ENCODE data around the gene MSX2.

MSX2 gene

DNA sequence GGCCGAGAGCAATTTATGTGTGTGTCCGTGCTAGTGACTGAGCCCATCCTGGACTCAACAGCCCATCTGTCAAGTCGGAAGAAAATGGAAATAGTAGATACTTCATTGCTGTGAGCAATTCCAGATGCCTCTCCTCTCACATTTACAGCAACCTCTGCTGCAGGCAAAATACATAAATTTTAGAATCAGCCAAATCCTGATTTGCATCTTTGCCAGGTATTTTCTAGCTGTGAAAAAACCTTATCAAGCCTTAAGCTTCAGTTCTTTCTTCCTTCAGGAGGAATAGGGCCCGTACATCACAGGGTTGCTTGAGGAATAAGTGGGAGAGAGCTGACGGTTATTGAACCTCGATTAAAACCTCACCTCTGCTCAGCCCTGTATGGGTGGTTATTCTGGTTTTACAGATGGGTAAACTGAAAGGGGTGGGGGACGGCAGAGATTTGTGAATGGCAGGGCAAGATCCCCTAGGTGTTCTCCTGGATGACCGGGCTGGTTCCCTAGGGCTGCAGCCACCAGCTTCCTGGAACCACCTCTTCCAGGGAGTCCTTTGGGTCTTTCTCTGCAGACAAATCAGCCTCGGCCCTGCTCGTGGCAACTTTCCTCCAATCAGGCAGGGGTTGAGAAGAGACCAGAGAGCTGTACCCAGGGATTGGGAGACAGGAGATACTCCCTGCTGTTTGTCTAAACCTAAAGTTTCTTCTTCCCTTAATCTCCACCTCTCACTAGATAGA, 5.3 kb upstream of the MSX2 start:
- no peak for DNase-seq (ENCODE audit: low read depth)

DNA sequence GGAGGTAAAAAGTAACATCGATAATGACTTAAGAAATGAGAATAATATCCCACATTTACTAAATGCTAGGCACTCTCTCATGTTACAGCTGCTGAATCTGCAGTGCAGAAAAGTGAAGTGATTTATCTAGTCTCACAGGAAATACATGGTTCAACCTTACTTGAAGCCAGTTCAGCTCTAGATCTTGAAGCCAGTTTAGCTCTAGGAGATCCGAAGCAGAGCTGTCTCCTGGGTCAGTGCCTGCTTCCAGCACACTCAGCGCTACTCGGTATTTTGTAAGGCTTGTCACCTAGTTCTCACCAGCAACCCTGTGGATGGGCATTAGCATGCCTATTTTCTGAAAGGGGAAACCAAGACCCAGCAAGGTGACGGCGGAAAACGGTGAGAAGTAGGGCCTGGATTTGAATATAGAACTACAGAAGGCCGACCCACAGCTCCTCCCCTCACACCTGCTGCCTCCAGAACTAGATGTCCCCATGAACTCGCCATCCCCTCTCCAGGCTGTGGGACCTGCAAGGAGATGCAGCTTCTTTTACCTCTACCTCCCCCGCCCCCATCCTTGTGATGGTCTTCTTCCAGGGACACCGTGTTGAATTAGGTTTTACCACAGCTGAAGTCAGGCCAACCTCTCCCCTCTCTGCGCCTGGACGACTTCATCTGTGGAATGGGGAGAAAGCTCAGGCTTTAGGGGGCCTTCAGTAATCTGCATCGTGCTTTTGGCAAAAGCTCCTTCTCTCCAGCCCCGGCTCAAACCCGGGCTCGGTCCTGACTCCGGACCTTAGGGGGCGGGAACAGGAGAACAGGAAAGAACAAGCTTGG, 4.4 kb upstream of the MSX2 start:
- DNase-seq (ENCODE audit: low read depth) = no peak

DNA sequence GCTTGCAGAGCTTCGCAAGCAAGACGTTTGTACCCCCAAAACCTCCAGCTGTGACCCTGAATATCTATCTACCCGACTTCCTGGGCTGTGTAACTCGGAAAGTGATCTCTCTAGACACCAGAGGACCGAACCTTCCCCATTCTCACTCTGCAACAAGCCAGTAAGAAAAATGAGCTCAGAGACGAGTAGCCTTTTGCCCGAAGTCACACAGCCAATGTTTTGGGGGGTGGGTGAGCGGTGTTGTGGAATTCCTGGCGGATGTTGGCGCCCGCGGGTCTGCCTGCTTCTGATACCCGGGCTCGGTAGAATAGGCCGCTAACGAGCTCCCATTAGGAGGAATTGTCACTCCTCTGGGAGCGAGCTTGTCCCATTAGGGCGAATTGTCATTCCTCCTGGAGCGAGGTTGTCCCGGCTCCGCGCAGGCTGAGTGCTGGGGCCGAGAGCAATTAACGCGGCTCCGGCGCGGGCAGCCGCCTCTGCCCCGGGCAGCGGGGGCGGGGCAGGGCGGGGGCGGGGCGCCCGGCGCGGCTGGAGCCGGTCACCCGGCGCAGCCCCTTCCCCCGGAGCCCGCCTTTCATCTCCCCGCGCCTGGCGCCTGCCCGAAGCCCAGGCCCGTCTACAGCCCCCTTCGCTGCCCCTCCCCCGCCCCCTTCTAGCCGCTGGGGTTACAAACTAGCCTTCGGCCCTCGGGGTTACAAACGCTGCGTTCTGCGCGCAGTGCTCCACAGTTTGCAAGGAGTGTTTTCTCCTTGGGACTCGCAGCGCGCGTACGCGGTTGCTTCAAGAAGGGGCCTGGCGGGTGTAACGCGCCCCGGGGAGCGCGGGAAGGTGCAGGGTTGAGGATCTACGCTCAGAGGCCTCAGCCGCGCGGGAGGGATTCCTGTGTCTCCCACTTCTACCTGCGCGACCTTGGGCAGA, 3.5 kb upstream of the MSX2 start:
- no peak for DNase-seq (ENCODE audit: low read depth)

DNA sequence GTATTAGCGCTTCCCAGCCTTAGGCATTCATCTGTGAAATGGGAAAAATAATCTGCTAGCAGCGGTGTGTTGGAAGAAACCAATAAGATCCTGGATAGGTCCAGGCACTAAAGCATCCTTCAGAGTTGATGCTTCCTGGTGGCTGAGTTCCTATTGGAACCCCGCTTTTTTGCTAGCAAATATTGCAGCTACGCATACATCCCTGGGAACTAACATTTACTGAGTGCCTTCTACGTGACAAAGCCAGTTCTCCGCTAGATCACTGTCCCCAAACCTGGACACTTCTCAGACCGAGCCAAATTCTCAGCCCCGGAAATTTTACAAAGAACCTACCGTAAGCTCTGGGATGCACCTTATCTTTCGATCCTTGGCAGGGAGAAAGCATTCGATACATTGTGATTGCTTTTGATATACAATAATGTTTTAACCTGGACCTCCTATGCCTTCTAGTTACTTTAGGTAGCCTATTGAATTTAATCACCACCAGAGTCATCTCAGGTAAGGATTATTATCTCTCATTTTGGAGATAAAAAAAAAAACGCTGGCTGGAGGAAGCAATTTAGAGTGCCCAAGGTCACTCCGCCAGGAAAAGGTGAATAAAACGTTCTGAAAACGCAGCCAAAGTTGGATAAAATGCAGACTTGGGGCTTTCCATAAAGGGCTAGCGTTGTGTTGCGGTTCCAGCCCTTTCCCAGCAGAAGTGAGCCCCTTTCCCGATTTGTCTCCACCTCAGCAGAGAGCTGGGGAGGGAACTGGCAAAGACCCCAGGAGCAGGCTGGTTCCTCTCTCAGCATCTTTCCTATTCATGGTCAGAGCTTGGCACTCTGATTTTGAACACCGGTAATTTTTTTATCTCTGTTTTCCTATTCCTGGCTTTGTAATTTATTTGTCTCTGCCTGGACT, 2.6 kb upstream of the MSX2 start:
- DNase-seq (ENCODE audit: low read depth) = no peak

DNA sequence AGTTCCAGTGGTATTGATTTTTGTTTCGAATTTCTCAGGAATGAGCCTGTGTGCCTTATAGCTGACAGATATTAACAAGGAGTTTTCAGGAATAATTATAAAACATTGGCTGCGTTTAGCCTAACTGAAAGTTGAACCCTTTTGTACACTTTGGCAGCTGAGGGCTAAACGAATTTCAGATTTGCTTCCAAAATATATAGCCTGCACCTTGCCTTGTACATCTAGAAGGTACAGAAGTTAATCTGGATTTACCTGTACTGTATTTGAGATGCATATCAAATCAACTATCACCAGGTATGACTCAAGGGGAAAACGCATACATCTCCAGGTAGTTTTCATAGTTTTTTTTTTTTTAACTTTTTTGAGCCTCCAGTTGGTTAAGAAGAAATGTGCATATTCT, 1.9 kb upstream of the MSX2 start:
- no peak for DNase-seq (ENCODE audit: low read depth)

DNA sequence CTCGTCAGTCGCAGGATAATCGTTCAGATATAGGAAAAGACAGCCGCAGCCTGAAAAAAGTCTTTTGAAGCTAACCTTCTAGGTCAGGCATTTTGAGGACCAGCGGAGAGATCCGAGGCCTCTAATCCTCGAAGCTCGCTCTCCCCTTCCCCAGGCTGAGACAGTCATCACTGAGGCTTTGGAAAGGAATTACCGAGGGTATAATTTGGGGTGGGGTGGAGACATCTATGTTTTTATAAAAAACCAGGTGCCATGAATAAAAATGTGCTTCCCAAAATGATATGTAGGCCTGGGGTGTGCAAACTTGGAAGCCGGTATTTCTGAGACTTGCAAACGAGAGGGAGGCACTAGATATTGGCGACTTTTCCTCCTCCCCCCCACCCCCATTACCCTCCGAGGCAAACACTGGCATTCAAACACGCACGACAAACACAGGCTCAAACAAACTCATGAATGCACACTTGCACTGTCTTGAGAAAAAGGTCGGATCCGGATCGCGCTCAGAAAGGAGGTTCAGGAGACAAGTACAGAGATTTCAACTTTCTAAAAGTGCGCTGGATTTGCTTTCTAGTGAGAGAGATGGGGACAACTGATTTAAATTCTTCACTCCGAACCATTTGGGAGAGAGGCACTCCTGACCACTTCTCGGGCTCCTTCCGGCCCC, 935 bp upstream of the MSX2 start:
- no peak for DNase-seq (ENCODE audit: low read depth)

DNA sequence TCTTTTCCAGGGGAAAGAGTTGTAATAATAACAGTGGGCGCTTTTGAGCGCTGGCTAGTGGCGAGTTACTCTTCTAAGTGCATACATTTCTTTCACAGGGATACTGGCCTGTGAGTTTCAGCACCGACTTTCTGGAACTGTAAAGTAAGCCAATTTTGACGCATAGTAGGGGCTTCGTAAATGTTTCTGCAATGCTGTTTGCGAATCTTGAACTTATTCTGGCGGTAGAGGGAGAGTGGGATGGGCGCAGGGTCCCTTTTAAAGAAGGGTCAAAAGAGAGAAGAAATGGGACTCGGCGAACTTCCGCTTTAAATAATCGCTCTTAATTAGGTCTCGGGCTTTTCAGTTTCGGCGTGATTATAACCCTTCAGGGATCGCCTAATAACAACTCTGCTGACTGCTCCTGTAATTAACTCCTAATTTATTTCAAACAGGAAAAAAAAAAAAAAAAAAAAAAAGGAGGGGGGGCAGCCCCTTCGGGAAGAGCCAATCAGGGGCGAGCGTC, 351 bp upstream of the MSX2 start:
- DNase-seq (ENCODE audit: low read depth) = no peak

DNA sequence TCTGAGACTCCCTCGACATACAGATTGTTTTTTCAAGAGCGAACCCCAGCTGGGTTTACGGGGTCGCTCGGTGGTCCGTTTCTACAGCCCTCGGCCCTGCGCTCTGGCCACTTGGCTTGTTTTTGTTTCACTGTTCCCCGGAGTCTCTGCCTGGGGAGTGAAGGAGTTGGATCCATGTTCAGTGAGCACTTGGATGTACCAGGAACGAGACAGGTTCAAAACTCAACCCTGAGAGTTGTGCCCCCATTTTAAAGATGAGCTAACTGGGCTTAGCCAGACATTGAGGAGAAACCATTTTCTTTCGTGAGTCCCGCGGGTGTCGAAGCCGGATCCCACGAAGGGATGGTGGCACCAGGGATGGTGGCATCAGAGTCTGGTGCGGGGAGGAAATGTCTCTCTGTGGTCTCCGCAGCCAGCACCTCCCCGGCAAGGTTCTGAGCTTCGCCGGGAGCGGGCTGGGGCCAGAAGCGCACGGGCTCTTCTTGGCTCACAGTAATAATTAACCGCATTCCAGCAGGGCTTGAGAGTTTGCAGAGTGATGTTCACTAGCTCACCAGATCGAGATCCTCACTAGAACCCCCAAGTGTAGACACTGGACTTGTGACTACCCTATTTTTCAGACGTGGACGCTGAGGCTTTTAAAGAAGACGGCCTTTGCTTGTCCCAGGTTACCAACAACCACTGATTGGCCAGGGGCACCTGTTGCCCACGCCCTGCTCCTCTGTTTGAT, 1.0 kb downstream of the MSX2 start:
- DNase-seq (ENCODE audit: low read depth) = no peak

DNA sequence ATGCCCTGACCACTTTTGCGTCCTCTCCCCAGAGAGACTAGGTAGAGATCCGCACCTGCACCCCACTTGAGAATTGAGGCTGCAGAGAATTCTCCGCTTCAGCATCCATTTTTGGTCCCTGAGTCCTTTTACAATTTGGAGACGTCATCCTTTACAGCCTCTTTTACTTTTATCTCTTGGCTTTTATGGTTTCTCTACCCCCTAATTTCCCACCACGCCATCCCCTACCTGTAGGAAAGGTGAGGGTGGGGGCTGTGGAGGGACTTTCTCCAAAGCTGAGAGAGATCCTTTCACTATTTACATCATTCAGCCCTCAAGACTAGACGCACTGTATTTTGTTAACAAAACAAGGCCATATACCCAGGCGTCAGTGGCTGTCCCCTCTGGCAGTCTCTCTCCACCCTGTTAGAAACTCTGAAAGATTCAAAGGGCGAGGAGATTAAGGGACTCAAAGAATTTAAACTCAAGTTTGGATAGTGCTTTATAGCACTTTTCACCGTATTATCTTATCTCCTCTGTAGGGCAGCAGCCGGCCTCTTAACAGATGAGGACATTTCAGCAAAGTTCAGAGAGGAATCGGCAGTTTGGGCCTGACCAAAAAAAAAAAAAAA, 1.7 kb downstream of the MSX2 start:
- DNase-seq (ENCODE audit: low read depth) = no peak

DNA sequence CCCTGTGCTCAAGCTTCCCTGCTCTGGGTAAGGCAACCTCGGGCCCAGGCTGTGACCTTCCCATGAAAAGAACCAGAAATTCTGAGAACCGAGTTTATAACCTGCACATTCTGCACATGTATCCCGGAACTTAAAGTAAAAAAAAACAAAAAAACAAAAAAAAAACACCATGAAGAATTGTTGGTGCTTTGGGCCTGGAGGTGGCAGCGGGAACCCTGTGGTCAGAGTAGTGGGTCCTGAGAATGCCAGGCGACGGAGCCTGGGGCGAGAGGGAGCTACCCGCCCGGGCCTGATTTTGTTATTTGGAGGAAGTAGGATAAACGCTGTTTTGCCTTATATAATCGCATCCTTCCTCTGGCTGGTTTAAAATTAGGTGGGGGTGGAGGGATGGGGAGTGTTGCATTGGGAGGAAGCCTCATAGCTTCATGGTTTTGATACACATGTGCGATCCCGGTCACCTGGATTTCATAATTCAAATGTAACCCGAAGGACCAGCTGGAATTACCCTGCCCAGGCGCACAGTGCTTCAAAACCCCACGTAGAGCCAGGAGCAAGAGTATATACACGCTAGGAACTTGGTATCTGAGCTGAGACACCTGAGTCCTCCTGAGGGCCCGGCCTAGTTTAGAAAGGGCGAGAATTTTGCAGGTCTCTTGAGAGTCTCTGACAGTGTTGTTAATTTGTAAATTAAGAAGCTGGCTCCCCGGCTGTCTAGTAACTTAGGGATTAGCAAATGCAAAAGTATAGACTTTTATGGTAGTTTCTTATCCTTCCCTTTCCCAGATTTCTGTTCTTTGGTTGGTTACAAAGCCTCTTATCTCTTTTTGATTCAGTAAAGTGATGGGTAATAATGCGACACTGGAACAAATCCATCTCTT, 2.8 kb downstream of the MSX2 start:
- DNase-seq (ENCODE audit: low read depth) = no peak

DNA sequence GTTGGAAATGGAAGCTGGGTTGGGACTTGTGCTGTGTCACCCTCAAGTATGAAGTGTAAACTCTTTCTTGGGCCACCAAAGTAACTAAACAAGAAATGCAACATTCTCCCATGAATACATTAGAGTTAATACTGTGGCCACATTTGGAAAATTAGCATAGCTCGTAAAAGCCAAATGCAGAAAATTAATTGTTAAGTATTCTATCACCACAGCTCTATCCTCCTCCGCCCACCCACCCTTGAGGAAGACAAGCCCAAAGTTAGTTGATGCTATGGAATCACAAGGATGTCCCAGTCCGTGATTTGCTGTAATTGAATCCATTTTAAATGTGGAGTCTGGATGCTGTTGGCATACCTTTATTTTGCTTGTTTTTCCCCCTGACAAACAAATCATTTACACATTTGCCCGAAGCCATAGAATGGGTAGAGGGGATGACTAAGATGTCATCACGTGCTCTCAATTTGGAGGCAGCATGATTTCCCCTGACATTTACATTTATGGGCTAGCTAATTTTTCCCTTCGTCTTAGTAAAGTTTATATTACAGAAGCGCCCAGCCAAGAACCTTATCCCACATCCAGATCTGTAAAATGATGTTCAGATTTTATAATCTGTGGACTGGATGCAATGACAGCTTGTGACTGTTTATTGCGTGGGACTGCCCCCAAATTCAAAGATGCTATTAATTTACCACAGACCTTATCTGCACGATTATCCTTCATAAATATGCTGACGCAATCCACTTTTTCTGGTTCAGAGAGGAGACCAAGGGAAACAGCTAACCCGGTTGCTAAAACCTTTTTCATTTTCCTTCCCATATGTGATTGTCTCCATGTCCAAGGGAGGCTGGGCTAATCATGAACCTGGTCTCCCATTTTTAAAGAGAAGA, 3.7 kb downstream of the MSX2 start:
- no peak for DNase-seq (ENCODE audit: low read depth)

DNA sequence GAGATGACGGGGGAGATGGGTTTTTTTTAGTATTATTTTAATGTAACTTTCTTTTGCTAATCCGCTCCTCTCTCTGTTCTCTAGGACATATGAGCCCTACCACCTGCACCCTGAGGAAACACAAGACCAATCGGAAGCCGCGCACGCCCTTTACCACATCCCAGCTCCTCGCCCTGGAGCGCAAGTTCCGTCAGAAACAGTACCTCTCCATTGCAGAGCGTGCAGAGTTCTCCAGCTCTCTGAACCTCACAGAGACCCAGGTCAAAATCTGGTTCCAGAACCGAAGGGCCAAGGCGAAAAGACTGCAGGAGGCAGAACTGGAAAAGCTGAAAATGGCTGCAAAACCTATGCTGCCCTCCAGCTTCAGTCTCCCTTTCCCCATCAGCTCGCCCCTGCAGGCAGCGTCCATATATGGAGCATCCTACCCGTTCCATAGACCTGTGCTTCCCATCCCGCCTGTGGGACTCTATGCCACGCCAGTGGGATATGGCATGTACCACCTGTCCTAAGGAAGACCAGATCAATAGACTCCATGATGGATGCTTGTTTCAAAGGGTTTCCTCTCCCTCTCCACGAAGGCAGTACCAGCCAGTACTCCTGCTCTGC, 4.8 kb downstream of the MSX2 start:
- DNase-seq (ENCODE audit: low read depth) = no peak

DNA sequence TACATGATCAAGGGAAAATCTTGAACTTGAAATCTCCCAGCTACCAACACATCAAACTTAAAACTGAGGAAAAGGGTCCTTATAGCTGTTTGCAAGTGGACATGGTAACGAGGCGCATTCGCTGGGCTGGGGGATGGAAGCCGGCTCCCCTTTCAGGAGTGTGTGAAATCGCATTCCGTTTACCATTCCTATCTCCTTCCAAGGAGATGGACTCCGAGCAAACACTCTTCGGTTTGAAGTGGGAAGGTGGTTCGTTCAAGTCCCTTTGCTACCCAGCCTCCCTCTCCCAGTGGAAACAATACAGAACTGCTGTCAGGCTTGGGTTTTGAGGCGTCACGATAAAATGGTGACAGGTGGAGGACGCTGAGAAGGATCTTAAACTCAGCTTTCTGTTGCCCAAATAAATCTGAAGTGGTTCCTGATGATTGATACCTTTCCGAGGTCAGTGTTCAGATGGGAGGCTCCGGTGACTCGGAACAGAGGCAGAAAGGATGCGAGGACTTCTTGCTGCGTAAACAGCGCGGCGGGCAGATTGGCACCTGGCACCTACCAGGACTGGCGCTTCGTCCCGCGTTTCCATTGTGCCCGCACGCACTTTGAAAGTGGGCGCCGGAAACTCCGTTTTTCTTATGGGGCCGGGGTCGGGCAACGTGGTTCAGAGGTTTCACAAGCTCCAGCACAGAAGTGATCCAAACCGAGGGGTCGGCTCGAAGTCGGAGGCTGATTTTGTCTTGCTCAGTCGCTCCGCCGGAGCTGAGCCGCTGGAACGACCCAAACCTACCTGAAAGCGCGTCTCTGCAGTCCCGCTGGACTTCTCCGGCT, 7.0 kb downstream of the MSX2 start:
- no peak for DNase-seq (ENCODE audit: low read depth)

DNA sequence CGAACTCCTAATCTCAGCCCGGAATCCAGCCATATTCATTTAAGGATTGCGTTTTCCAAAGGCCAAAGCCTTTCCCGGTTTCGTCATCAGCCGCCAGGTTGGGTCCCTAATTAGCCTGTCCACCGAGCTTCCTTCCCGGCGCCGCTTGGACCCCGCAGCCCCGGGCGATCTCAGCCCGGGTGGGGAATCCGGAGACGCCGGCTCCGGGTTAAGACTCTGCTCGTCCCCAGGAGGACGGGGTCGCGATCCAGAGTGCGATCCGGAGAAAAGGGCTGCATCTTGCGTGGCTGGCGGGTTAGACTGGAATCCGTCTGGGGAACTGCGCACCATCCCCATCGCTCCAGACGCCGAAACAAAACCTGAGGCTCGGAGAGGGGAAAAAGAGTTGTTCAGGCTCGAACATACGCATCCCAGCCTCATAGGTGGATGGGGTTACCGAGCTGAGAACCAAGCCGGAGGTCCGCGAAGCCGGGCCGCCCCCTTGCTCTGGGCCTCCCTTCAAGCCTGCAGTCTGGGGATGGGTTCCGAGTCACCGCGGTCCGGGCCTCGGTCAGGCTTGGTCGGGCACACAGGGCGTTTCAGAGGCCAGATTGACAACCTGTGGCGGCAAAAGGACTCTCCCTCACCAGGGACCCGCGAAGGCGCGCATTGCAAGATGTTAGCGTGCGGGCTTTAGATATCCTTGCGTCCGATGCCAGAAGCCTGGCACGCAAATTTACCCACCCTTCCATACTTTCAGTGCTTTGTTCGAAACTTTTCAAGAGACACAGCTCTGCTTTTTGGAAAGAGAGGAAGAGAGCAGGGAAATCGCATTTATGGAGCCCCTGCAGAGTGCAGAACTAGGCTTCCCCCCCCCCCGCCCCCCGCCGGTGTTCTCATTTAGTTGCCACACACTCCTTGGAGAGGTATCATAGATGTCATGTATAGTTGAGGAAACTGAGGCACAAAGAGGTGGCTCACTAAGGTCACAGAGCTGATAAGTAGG, 7.9 kb downstream of the MSX2 start:
- no peak for DNase-seq (ENCODE audit: low read depth)

DNA sequence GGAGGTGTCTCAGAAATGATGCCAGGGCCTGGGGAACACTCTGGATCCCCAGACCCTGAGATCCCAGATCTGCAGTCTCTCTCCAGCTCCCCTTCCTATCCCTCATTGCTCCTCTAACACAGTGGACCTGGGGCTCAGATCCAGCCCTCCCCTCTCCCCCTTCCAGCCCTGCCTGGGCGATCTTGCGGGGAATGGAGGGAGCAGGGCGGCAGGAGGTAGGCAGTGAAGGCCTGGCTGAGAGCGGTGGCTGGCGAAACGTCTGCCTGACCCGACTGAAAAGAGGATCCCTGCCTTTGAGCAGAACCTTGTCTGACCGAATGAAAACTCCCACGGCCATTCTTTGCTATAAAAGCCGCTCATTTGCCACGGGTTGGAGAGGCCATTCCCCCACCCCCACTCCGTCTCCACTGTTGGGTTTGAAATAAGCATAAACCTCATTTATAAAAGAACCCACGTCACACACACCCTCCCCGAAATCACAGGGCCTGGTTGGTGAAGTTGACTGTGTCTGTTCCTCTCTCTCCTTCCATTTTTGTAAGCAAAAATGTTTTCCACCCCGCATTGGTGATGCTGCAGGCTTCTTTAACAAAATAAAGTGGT, 8.8 kb downstream of the MSX2 start:
- DNase-seq (ENCODE audit: low read depth) = no peak

All from stimulated activated CD8-positive, alpha-beta memory T cell treated with anti-CD3 and anti-CD28 coated beads, Interleukin-7, amount 100 ng/mL, for 24 hours (primary cell).